ENCODE data around the gene KIAA1328.

The KIAA1328 gene

DNA sequence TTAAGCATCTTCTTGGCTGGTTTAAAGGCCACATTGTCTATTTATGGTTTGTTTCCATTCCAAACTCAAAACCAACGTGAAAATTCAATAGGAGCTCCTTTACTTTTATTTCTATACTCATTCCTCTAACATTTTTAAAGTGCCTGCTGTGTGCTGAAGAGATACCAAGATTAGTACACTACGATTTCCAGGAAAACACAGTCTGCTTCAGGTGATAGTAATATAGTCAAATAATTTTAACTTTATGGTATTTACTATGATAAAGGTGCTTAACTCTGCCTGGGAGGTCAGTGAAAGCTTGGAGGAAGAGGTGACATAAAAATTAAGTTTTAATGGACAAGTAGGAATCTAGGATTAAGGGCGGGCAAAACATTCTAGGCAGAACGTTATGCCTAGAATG lies 121.4 kb downstream of the KIAA1328 start:
- no peak overlapping the region for H3K4me3 ChIP-seq (ENCODE audit: control insufficient read depth, low read depth, low read length)
- no peak for DNase-seq (ENCODE audit: low read depth)
- TF ChIP-seq CTCF (IDR thresholded peaks at IDR 0.05; ENCODE audit: control insufficient read depth, insufficient read depth, low read depth, low read length, missing control alignments), result no peak

DNA sequence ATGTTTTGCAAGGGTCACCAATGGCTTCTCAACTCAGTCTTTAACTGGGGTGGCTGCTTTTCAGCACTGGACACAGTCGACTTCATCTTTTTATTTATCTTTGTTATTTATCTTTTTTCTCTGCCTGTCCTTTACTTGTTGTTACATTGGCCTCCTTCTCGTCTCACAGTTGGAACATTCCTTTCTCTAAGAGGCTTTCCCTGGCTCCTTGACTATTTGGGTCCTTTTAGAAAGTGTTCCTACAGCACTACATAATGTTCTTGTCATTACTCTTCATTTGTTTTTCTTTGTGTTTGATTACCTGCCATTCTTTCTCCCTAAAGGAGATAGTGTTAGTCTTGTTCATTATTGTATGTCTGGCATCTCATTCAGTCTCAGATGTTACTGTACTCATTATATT lies 122.0 kb downstream of the KIAA1328 start:
- H3K4me3 ChIP-seq (ENCODE audit: control insufficient read depth, low read depth, low read length), result no peak overlapping the region
- no peak for DNase-seq (ENCODE audit: low read depth)
- no peak for TF ChIP-seq CTCF (IDR thresholded peaks at IDR 0.05; ENCODE audit: control insufficient read depth, insufficient read depth, low read depth, low read length, missing control alignments)

GRCh38 chr18:36953047-36953446 lies 124.1 kb downstream of the KIAA1328 start:
- no peak for TF ChIP-seq CTCF (IDR thresholded peaks at IDR 0.05; ENCODE audit: control insufficient read depth, insufficient read depth, low read depth, low read length, missing control alignments)
- no peak for DNase-seq (ENCODE audit: low read depth)

GRCh38 chr18:36960038-36960437 lies 131.1 kb downstream of the KIAA1328 start:
- TF ChIP-seq CTCF (IDR thresholded peaks at IDR 0.05; ENCODE audit: control insufficient read depth, insufficient read depth, low read depth, low read length, missing control alignments), result no peak
- no peak overlapping the region for H3K4me3 ChIP-seq (ENCODE audit: control insufficient read depth, low read depth, low read length)
- no peak for DNase-seq (ENCODE audit: low read depth)

More at GRCh38 chr18:36953047-36953446, 124.1 kb downstream of the KIAA1328 start:
- no peak overlapping the region for H3K4me3 ChIP-seq (ENCODE audit: control insufficient read depth, low read depth, low read length)

GRCh38 chr18:36963464-36963863 lies 134.5 kb downstream of the KIAA1328 start:
- no peak overlapping the region for H3K4me3 ChIP-seq (ENCODE audit: control insufficient read depth, low read depth, low read length)
- TF ChIP-seq CTCF (IDR thresholded peaks at IDR 0.05; ENCODE audit: control insufficient read depth, insufficient read depth, low read depth, low read length, missing control alignments), result no peak
- no peak for DNase-seq (ENCODE audit: low read depth)

GRCh38 chr18:36974686-36975085 lies 145.8 kb downstream of the KIAA1328 start:
- DNase-seq (ENCODE audit: low read depth), result no peak
- H3K4me3 ChIP-seq (ENCODE audit: control insufficient read depth, low read depth, low read length), result no peak overlapping the region
- TF ChIP-seq CTCF (IDR thresholded peaks at IDR 0.05; ENCODE audit: control insufficient read depth, insufficient read depth, low read depth, low read length, missing control alignments), result no peak

- DNase-seq (ENCODE audit: low read depth), result no peak
- no peak overlapping the region for H3K4me3 ChIP-seq (ENCODE audit: control insufficient read depth, low read depth, low read length)
- no peak for TF ChIP-seq CTCF (IDR thresholded peaks at IDR 0.05; ENCODE audit: control insufficient read depth, insufficient read depth, low read depth, low read length, missing control alignments)
These were observed 148.2 kb downstream of the KIAA1328 start for GRCh38 chr18:36977121-36977520.
